GM19467 (cell line): ENCODE results near the gene ZNF613.
"Not testable (repeated sequence)": the region's sequence is repeated elsewhere in the genome, so short reads cannot be mapped to it uniquely, and the experiment has no call there.

ENCODE experiments used
- ATAC-seq: cut with Tn5 transposase; IDR thresholded peaks from one replicate; pipeline ENCODE4 v1.9.1; 2021; ENCODE audit warnings: mild to moderate bottlenecking, moderate library complexity; ENCODE audit not compliant: unreplicated experiment

The ZNF613 gene

DNA sequence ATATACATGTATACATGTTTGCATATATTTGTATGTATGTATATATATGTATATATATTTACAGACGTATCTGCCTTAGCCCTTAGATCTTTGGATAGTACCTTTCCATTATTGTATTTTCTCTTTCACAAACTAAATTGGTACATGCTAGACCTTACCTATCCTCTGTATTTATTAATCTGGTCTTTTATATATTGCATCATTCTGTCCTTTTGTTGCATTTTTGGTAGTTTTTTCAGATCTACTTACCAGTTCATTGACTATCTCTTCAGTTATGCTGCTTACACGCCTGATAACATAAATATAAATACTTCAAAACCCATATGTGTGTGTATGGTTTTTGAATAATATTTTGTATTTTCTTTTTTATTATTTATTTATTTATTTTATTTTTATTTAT, 11.7 kb downstream of the ZNF613 start:
- ATAC-seq: no peak

DNA sequence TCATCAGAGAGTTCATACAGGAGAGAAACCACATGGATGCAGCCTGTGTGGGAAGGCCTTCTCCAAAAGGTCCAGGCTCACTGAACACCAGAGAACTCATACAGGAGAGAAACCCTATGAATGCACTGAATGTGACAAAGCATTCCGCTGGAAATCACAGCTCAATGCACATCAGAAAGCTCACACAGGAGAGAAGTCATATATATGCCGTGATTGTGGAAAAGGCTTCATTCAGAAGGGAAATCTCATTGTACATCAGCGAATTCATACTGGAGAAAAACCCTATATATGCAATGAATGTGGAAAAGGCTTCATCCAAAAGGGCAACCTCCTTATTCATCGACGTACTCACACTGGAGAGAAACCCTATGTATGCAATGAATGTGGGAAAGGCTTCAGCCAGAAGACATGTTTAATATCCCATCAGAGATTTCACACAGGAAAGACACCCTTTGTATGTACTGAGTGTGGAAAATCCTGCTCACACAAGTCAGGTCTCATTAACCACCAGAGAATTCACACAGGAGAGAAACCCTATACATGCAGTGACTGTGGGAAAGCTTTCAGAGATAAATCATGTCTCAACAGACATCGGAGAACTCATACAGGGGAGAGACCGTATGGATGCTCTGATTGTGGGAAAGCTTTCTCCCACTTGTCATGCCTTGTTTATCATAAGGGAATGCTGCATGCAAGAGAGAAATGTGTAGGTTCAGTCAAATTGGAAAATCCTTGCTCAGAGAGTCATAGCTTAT, 17.7 kb downstream of the ZNF613 start:
- ATAC-seq: no peak

GRCh38 chr19:51946602-51947001, 19.3 kb downstream of the ZNF613 start:
- no peak for ATAC-seq

- ATAC-seq: no peak
Measured at GRCh38 chr19:51948975-51949374, 21.7 kb downstream of the ZNF613 start.

DNA sequence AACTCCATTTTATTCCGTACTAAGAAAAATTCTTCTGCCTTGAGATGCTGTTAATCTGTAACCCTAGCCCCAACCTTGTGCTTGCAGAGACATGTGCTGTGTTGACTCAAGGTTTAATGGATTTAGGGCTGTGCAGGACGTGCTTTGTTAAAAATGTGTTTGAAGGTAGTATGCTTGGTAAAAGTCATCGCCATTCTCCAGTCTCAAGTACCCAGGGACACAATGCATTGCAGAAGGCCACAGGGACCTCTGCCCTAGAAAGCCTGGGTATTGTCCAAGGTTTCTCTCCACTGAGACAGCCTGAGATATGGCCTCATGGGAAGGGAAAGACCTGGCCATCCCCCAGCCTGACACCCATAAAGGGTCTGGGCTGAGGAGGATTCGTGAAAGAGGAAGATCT, 30.6 kb downstream of the ZNF613 start:
- ATAC-seq: not testable (repeated sequence)

DNA sequence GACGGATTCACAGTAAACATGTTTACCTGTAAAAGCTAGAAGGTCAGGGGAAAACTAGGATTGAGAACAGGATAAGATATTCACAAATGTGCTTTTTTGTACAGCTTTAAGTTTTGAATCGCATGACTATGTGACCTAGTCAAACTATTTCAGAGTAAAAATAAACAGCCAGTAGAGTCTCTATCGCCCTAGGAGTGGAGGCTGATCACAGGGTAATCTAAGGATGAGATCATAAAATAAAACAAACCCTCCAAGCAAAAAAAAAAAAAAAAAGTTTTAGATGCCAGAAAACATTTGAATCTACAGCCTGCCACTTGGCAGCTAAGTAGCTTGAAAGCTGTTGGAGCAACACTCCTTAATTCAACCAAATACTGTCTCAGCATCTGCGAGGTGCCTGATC, 32.5 kb downstream of the ZNF613 start:
- ATAC-seq: no peak

- not testable (repeated sequence) for ATAC-seq
Measured at GRCh38 chr19:51960621-51961233, 33.5 kb downstream of the ZNF613 start.

GRCh38 chr19:51965583-51965982, 38.3 kb downstream of the ZNF613 start:
- no peak for ATAC-seq

DNA sequence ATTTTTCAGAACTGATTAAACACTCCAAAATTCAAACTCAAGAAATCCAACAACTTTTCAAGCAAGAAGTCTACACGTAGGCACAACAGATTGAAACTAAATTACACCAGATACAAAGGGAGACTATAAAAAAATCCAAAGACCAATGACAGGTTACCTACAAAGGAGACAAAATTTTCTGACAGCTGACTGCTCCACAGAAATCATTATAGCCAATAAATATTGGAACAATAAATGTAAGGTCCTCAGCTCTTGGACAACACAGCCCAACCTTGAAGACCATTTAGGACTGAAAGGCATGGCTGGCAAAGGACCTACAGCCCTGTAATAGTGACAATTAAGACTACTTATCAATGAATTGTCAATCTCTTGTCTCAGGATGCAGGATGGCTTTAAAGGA, 43.4 kb downstream of the ZNF613 start:
- no peak for ATAC-seq

DNA sequence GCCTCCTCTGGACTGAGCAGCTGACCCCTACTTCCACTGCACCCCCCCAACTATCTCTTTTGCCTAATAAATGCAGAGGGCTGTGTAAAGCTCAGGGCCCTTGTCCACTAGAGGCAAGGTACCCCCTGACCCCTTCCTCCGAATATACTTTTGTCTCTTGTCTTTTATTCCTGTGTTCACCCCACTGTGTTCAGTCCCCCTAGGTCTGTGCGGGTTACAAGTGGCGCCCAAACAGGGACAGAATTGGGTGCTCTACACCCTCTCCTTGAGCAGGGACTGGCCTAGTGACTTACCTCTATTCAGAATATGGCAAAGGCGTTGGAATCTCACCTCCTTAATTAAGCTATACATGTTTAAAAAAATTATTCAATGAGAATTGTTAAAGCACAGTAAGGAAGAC, 44.4 kb downstream of the ZNF613 start:
- ATAC-seq: no peak

DNA sequence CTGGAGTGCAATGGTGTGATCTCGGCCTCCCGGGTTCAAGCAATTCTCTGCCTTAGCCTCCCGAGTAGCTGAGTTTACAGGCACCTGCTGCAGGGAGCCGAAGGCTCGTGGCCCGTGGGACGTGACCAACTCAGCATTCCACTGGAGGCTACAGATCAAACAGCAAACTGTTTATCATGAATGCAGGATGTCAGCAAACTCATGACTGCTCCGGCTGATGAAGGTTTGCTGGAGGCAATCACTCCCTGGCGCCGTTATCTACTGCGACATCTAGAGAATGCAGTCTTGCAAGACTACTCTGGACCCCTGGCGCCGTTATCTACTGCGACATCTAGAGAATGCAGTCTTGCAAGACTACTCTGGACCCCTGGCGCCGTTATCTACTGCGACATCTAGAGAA, 48.5 kb downstream of the ZNF613 start:
- not testable (repeated sequence) for ATAC-seq

GRCh38 chr19:51976852-51977251, 49.6 kb downstream of the ZNF613 start:
- ATAC-seq: no peak

DNA sequence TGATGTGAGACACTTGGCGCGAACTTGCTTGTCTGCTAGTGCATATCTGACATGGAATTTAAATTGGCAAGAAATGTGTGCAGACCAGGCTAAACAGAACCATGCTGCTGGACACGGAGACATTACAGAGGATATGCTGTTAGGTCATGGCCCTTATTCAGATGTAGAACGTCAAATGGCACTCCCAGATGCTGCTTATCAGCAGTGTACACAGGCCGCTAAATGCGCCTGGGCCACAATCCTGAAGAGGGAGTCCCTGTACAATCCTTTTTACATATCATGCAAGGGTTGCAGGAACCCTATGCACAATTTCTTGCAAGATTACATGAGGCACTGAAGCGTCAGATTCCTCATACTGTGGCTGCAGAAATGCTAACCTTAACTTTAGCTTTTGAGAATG, 50.1 kb downstream of the ZNF613 start:
- no peak for ATAC-seq

DNA sequence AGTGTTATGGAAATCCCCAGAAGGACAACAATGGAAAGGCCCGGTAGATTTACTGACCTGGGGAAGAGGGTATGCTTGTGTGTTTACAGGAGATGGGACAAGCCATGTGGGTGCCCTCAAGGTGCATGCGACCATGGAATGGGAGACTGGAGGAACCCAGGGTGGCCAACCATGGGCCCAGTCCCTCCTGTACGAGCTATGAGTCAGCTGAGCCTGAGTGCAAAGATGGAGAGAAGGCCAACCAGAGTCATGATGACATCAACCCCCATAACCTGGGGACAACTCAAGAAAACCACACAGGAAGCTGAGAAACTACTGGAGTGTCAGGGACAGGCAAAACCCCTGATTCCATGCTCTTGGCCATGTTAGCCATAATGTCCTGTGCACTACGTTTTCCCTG, 51.6 kb downstream of the ZNF613 start:
- no peak for ATAC-seq

DNA sequence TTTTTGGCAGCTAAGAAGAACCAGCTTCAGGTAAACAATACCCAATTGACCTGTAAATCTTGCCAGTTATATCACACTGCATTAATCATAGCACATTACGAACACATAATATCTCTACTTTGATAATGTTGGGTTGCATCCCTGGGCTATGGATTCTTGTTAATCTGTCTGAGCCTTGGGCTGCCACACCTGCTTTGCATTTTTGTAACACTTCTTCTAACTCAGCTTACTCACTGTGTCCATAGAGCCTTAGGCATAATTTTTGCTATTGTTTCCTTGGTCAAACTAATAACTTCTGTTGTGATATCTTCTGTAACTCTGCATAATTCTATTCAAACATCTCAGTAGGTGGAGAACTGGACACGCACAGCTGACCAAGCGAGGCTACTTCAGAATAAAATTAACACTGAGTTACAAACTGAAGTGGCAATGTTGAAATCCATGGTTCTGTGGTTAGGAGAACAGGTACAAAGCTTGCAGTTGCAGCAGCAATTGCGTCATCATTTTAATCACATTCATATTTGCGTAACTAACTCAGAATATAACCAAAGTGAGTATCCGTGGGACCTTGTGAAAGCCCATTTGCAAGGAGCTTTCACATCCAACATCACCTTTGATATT, 53.0 kb downstream of the ZNF613 start:
- ATAC-seq: no peak

- ATAC-seq: not testable (repeated sequence)
Measured at GRCh38 chr19:51980926-51981325, 53.7 kb downstream of the ZNF613 start.

- ATAC-seq: no peak
Measured at GRCh38 chr19:51983361-51983760, 56.1 kb downstream of the ZNF613 start.

- ATAC-seq: peak; percentile 83
Measured at GRCh38 chr19:51986309-51987291, 59.3 kb downstream of the ZNF613 start, which contains the start of gene ZNF350. ZNF350 (minus strand) TSS chr19:51986840; CDS start chr19:51974360, 12,480 bp downstream.

DNA sequence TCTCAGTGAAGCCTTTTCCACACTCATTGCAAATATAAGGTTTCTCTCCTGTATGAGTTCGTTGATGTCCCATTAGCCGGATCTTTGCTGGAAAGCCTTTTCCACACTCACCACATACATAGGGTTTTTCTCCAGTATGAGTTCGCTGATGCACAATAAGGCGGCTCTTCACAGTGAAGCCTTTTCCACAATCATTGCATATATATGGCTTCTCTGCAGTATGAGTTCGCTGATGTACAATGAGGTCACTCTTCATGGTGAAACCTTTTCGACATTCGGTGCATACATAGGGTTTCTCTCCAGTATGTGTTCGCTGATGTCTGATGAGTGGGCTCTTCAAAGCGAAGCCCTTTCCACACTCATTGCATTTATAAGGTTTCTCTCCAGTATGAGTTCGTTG, 66.2 kb downstream of the ZNF613 start:
- no peak for ATAC-seq

DNA sequence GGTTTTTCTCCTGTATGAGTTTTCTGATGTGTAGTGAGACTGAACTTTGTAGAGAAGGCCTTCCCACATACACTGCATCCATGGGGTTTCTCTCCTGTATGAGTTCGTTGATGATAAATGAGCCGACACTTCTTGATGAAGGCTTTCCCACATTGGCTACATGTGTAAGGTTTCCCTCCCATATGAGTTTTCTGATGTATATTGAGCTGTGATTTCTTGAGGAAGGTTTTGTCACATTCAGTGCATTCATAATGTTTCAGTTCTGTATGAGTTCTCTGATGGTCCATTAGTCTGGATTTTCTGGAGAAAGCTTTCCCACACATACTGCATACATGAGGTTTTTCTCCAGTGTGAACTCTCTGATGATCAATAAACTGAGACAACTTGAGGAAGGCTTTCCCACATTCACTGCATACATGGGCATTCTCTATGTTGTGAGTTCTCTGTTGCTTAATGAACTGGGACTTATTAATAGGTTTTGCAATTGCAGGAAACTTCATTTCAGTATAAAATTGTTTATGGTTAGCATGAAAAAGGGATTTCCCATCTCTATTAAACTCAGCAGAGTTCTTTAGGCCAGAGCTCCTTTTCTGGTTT, 66.9 kb downstream of the ZNF613 start:
- no peak for ATAC-seq
